Activated CD8-positive, alpha-beta memory T cell treated with anti-CD3 and anti-CD28 coated beads for 36 hours (primary cell): Measurements from ENCODE around the gene ALG1. TPM values are rescaled to one million over a fixed set of nuclear protein-coding genes. Genes with fewer than 3 reads are reported as not detected.
"Not testable (repeated sequence)": the region's sequence is repeated elsewhere in the genome, so short reads cannot be mapped to it uniquely, and the experiment has no call there.

Experiments
- CTCF ChIA-PET: fragments of 350-600 bp; sonication (Branson Sonifier 250); formaldehyde crosslinking; loops from one replicate; lab custom pipeline; 2021; ENCODE audit warnings: antibody characterized with exemption; lab: Charles Lee
- POLR2A ChIA-PET: fragments of 350-600 bp; sonication (Branson Sonifier 250); formaldehyde crosslinking; loops from one replicate; lab custom pipeline; 2021; ENCODE audit warnings: antibody characterized with exemption; lab: Charles Lee
- total RNA-seq, 2 experiments: library from RNA; stranded (reverse); gene quantifications; one replicate each; pipeline ENCODE4 v1.2.3, GENCODE V29; 2021

Gene ALG1
- total RNA-seq, 2 experiments from 2014 or later: 43.8 to 46.5 TPM

- CTCF ChIA-PET, POLR2A ChIA-PET: not testable (repeated sequence)
Measured at GRCh38 chr16:5134739-5135452, 63.3 kb downstream of the ALG1 start.

Other genes with a start within 250 kb of the ALG1 start
- gene GLYR1, start 224.6 kb upstream of the ALG1 start, total RNA-seq: 100 to 1,000 TPM; 101 to 105 TPM
- 10 to 100 TPM; 36.7 to 38.9 TPM for gene UBN1, start 224.4 kb upstream of the ALG1 start, total RNA-seq
- not detected for gene PPL, start 134.7 kb upstream of the ALG1 start, total RNA-seq
- gene SEC14L5, start 113.5 kb upstream of the ALG1 start, total RNA-seq: not detected
- 10 to 100 TPM; 15.9 to 16.7 TPM for gene NAGPA, start 37.9 kb upstream of the ALG1 start, total RNA-seq
- gene C16orf89, start 5.9 kb upstream of the ALG1 start, total RNA-seq: not detected
- 10 to 100 TPM; 35.6 to 36.6 TPM for gene EEF2KMT, start 26.0 kb downstream of the ALG1 start, total RNA-seq